Testis (tissue), 2 donors: Measurements from ENCODE around the gene TBC1D4.

Experiments used
- POLR2A ChIP-seq: fragments of 450-650 bp; IDR thresholded peaks from one replicate; pipeline ENCODE4 v1.6.1; 2017; ENCODE audit warnings: antibody characterized with exemption, mild to moderate bottlenecking, moderate library complexity
- TF ChIP-seq, protein P1 (sequence below), 3 experiments: fragments of 450-650 bp in 2 of 3; fragments of 200-600 bp in 1 of 3; sonication (generic) in 1 of 3; IDR thresholded peaks; one replicate each; pipeline ENCODE4 v1.5.1; 2016 to 2019; ENCODE audit warnings: antibody characterized with exemption in 3 of 3, mild to moderate bottlenecking in 2 of 3, moderate library complexity in 1 of 3

DNA sequence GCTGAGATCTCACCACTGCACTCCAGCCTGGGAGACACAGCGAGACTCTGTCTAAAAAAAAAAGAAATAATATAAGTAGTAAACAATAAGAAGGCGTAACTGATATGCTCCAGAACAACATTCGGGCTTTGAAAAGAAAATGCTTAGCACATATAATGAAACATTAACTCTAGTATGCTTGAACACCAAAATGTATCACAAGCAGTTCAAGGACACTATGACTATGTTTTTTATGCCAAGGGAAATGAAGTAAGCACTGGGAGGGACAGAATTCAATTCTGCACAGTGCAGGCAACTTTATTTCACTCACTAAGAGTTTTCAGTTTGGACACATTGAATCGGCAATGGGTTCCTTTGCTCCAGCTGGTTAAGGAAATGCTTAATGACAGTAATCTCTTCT is 178.7 kb downstream of the TBC1D4 start:
- TF ChIP-seq, protein P1, sequence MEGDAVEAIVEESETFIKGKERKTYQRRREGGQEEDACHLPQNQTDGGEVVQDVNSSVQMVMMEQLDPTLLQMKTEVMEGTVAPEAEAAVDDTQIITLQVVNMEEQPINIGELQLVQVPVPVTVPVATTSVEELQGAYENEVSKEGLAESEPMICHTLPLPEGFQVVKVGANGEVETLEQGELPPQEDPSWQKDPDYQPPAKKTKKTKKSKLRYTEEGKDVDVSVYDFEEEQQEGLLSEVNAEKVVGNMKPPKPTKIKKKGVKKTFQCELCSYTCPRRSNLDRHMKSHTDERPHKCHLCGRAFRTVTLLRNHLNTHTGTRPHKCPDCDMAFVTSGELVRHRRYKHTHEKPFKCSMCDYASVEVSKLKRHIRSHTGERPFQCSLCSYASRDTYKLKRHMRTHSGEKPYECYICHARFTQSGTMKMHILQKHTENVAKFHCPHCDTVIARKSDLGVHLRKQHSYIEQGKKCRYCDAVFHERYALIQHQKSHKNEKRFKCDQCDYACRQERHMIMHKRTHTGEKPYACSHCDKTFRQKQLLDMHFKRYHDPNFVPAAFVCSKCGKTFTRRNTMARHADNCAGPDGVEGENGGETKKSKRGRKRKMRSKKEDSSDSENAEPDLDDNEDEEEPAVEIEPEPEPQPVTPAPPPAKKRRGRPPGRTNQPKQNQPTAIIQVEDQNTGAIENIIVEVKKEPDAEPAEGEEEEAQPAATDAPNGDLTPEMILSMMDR (IDR thresholded peaks at IDR 0.05) = no peak
- no peak for TF ChIP-seq POLR2A
